GM23338 (cell line): Measurements from ENCODE around the gene HSPA9. TPM values are rescaled to one million over a fixed set of nuclear protein-coding genes. Genes with fewer than 3 reads are reported as not detected.
A peak's percentile ranks its signal among the peaks of the same experiment; 100 is the strongest.

Experiments
- ATAC-seq: fragments of 200-7000 bp; cut with Tn5 transposase; 3 replicates; pipeline ENCODE4 v1.9.1; 2020
- DNase-seq: peaks from one replicate; pipeline ENCODE4 v3.0.0-alpha.2; 2015; ENCODE audit warnings: low spot score
- H2AFZ ChIP-seq: fragments of 200-600 bp; sonication (generic); 2 replicates; pipeline ENCODE4 v1.8.0; 2016; ENCODE audit warnings: antibody characterized with exemption, mild to moderate bottlenecking, moderate library complexity
- H3F3A ChIP-seq: fragments of 200-600 bp; sonication (generic); replicated peaks from 2 replicates; pipeline ENCODE4 v1.8.0; 2017; ENCODE audit warnings: antibody characterized with exemption, mixed run types, low read depth
- H3K27ac ChIP-seq: fragments of 200-600 bp; sonication (generic); 2 replicates; pipeline ENCODE4 v1.6.1; 2016; ENCODE audit warnings: low read depth
- H3K27me3 ChIP-seq: fragments of 200-600 bp; sonication (generic); 2 replicates; pipeline ENCODE4 v1.8.0; 2016; ENCODE audit warnings: mild to moderate bottlenecking, mixed run types, moderate library complexity; ENCODE audit not compliant: insufficient read depth
- H3K36me3 ChIP-seq: fragments of 200-600 bp; sonication (generic); 2 replicates; pipeline ENCODE4 v1.8.0; 2016; ENCODE audit warnings: mild to moderate bottlenecking; ENCODE audit not compliant: insufficient read depth
- H3K4me1 ChIP-seq: fragments of 200-600 bp; sonication (generic); 2 replicates; pipeline ENCODE4 v1.8.0; 2016; ENCODE audit warnings: mild to moderate bottlenecking, moderate library complexity; ENCODE audit not compliant: insufficient read depth
- H3K4me2 ChIP-seq: fragments of 200-600 bp; sonication (generic); 2 replicates; pipeline ENCODE4 v1.7.1; 2017; ENCODE audit warnings: mixed run types
- H3K4me3 ChIP-seq: fragments of 200-600 bp; sonication (generic); 2 replicates; pipeline ENCODE4 v1.6.1; 2016; ENCODE audit warnings: mixed run types
- H3K79me2 ChIP-seq: fragments of 200-600 bp; sonication (generic); replicated peaks from 2 replicates; pipeline ENCODE4 v1.8.0; 2017; ENCODE audit warnings: mild to moderate bottlenecking; ENCODE audit not compliant: insufficient read depth
- H3K9me2 ChIP-seq: fragments of 200-600 bp; sonication (generic); 2 replicates; pipeline ENCODE4 v1.8.0; 2017; ENCODE audit not compliant: insufficient read depth
- H4K20me1 ChIP-seq: fragments of 200-600 bp; sonication (generic); replicated peaks from 2 replicates; pipeline ENCODE4 v1.8.0; 2017; ENCODE audit warnings: mild to moderate bottlenecking; ENCODE audit not compliant: insufficient read depth
- H3K27ac Mint-ChIP-seq: 2 replicates; pipeline ENCODE4 v1.8.0; 2020; ENCODE audit warnings: inconsistent platforms, mild to moderate bottlenecking, moderate library complexity, mixed read lengths
- H3K27me3 Mint-ChIP-seq: 3 replicates; pipeline ENCODE4 v1.8.0; 2022; ENCODE audit warnings: low read depth, mild to moderate bottlenecking, moderate library complexity, mixed read lengths, inconsistent platforms; ENCODE audit not compliant: insufficient read depth, poor library complexity
- H3K36me3 Mint-ChIP-seq: 3 replicates; pipeline ENCODE4 v1.8.0; 2021; ENCODE audit warnings: low read depth, mild to moderate bottlenecking, inconsistent platforms, moderate library complexity, mixed read lengths
- H3K4me1 Mint-ChIP-seq: 3 replicates; pipeline ENCODE4 v1.8.0; 2020; ENCODE audit warnings: mild to moderate bottlenecking, inconsistent platforms, mixed read lengths
- H3K4me3 Mint-ChIP-seq: 3 replicates; pipeline ENCODE4 v1.8.0; 2021; ENCODE audit warnings: moderate library complexity, mild to moderate bottlenecking, inconsistent platforms, mixed read lengths
- H3K9me3 Mint-ChIP-seq: 3 replicates; pipeline ENCODE4 v1.8.0; 2020; ENCODE audit warnings: moderate library complexity, mild to moderate bottlenecking, inconsistent platforms, mixed read lengths
- CREB1 ChIP-seq: fragments of 250-450 bp; sonication (Bioruptor Pico); IDR thresholded peaks from 2 replicates; pipeline ENCODE4 v1.5.0; 2020; ENCODE audit warnings: low read depth, mild to moderate bottlenecking, moderate library complexity
- CTCF ChIP-seq, 2 experiments: fragments of 200-600 bp in 1 of 2; sonication (generic) in 1 of 2; conservative IDR thresholded peaks; 2 replicates each; pipeline versions ENCODE4 v1.5.1 to v1.6.1; 2016 to 2017; ENCODE audit warnings: antibody characterized with exemption in 2 of 2, low read depth in 2 of 2, mild to moderate bottlenecking in 2 of 2, moderate library complexity in 1 of 2
- EZH2 ChIP-seq: fragments of 200-600 bp; sonication (generic); IDR thresholded peaks from one replicate; pipeline ENCODE4 v1.8.0; 2017; ENCODE audit warnings: antibody characterized with exemption, mild to moderate bottlenecking, low read depth; ENCODE audit not compliant: unreplicated experiment
- EZH2phosphoT487 ChIP-seq: fragments of 200-600 bp; sonication (generic); IDR thresholded peaks from one replicate; pipeline ENCODE4 v1.8.1; 2018; ENCODE audit warnings: antibody characterized with exemption; ENCODE audit not compliant: unreplicated experiment
- JUNB ChIP-seq: IDR thresholded peaks from one replicate; pipeline ENCODE4 v1.6.1; 2016; ENCODE audit warnings: antibody characterized with exemption; ENCODE audit not compliant: unreplicated experiment
- NANOG ChIP-seq: IDR thresholded peaks from 2 replicates; pipeline ENCODE4 v1.6.1; 2016; ENCODE audit warnings: antibody characterized with exemption, borderline replicate concordance
- POLR2AphosphoS5 ChIP-seq: IDR thresholded peaks from 2 replicates; pipeline ENCODE4 v1.6.1; 2016; ENCODE audit warnings: antibody characterized with exemption, low read depth
- REST ChIP-seq: IDR thresholded peaks from one replicate; pipeline ENCODE4 v1.6.1; 2018; ENCODE audit warnings: antibody characterized with exemption; ENCODE audit not compliant: unreplicated experiment
- STAT1 ChIP-seq: IDR thresholded peaks from one replicate; pipeline ENCODE4 v1.6.1; 2016; ENCODE audit warnings: antibody characterized with exemption; ENCODE audit not compliant: unreplicated experiment
- ZNF462 ChIP-seq: fragments of 250-450 bp; sonication (Bioruptor Pico); IDR thresholded peaks from 2 replicates; pipeline ENCODE4 v1.5.0; 2020; ENCODE audit warnings: mild to moderate bottlenecking, moderate library complexity
- polyA plus RNA-seq: library from polyadenylated mRNA; unstranded; fragments of >200 nt; fragmentation: Nextera tagmentation; extraction: Ambion mirVana; gene quantifications from 2 replicates; pipeline ENCODE4 v1.2.1, GENCODE V29; 2016
- total RNA-seq: library from RNA; depleted of rRNA; stranded (reverse); fragments of >200 nt; shearing (Covaris generic); gene quantifications from 2 replicates; pipeline ENCODE4 v1.2.3, GENCODE V29; 2014

The HSPA9 gene
- total and polyA plus RNA-seq, 2 experiments from 2014 or later = 302 to 751 TPM

- Histone ChIP-seq H3K27ac (no peak overlapping the region), H4K20me1 (peaks cover 73% of the 10 kb centered on the region), H2AFZ (no peak overlapping the region), H3K27me3 (no peaks in the 10 kb centered on the region), H3K4me1 (peaks cover 12% of the 10 kb centered on the region), H3K36me3 (peaks cover 13% of the 10 kb centered on the region; the same call in 1 of the 2 replicates), H3K4me2 (no peak overlapping the region), H3K9me2 (no peaks in the 10 kb centered on the region), H3F3A (0 out of 2 replicates have a peak, but pooled peaks cover 4% of the 10 kb centered on the region), H3K79me2 (peaks cover 100% of the 10 kb centered on the region), H3K4me3 (no peak overlapping the region)
- H3K27me3 Mint-ChIP-seq = peaks cover 4% of the 10 kb centered on the region
- no peak overlapping the region for H3K27ac Mint-ChIP-seq
- H3K4me3 Mint-ChIP-seq = no peak overlapping the region
- ATAC-seq (peak; percentile 87), DNase-seq (peak; percentile 70)
- peaks cover 78% of the 10 kb centered on the region for H3K36me3 Mint-ChIP-seq
- TF ChIP-seq CTCF (conservative IDR thresholded peaks at IDR 0.05; ENCODE audit: low read depth in 2 of 2) (peak; percentile 46 to 51), STAT1 (no peak)
- H3K9me3 Mint-ChIP-seq = no peaks in the 10 kb centered on the region
- peaks cover 10% of the 10 kb centered on the region for H3K4me1 Mint-ChIP-seq
Observed at GRCh38 chr5:138536665-138537315, 38.4 kb downstream of the HSPA9 start.

GRCh38 chr5:138536215-138536614, 39.0 kb downstream of the HSPA9 start:
- Histone ChIP-seq H3K9me2 (no peaks in the 10 kb centered on the region), H3K4me2 (no peak overlapping the region), H2AFZ (no peak overlapping the region), H4K20me1 (peaks cover 72% of the 10 kb centered on the region), H3K4me1 (0 out of 2 replicates have a peak, but pooled peaks cover 6% of the 10 kb centered on the region), H3K4me3 (no peak overlapping the region), H3K27ac (no peak overlapping the region), H3K79me2 (peaks cover 100% of the 10 kb centered on the region), H3K27me3 (no peaks in the 10 kb centered on the region), H3K36me3 (peaks cover 10% of the 10 kb centered on the region; the same call in 1 of the 2 replicates), H3F3A (0 out of 2 replicates have a peak, but pooled peaks cover 4% of the 10 kb centered on the region)
- Mint-ChIP-seq H3K27me3 (peaks cover 4% of the 10 kb centered on the region), H3K9me3 (no peaks in the 10 kb centered on the region), H3K36me3 (peaks cover 76% of the 10 kb centered on the region; the same call in 2 of the 3 replicates), H3K4me1 (peaks cover 9% of the 10 kb centered on the region), H3K4me3 (no peak overlapping the region), H3K27ac (no peak overlapping the region)
- no peak for DNase-seq
- no peak for ATAC-seq
- no peak for TF ChIP-seq REST
- TF ChIP-seq NANOG = no peak
- TF ChIP-seq EZH2phosphoT487 = no peak
- no peak for TF ChIP-seq JUNB
- no peak for TF ChIP-seq ZNF462 (CRISPR knock-in tag)
- no peak for TF ChIP-seq EZH2
- no peak for TF ChIP-seq CREB1 (CRISPR knock-in tag)
- no peak for TF ChIP-seq POLR2AphosphoS5
